GM12878 (cell line): ENCODE measurements around the gene DEFB126. TPM values are rescaled to one million over a fixed set of nuclear protein-coding genes. Genes with fewer than 3 reads are reported as not detected.
"Not testable (repeated sequence)": the region's sequence is repeated elsewhere in the genome, so short reads cannot be mapped to it uniquely, and the experiment has no call there.

Experiments used
- ATAC-seq: fragments of 200-7000 bp; cut with Tn5 transposase; 3 replicates; pipeline ENCODE4 v1.9.1; 2020; ENCODE audit warnings: mild to moderate bottlenecking, moderate library complexity
- BruUV-seq: library from RNA; stranded (reverse); fragments of 400-500 nt; replicated peaks from 2 replicates; lab custom pipeline; 2021; lab: Mats Ljungman, UMichigan
- CTCF ChIA-PET: fragments of 300-600 bp; sonication (Branson Sonifier 250); formaldehyde crosslinking; extraction: SDS; loops from one replicate; lab custom pipeline; 2021; ENCODE audit warnings: inconsistent platforms; lab: Yijun Ruan, JAX
- POLR2A ChIA-PET: fragments of 350-600 bp; formaldehyde crosslinking; extraction: SDS; loops from one replicate; lab custom pipeline; 2021; ENCODE audit warnings: inconsistent platforms; lab: Charles Lee
- RAD21 ChIA-PET: fragments of 300-600 bp; sonication (Branson Sonifier 250); formaldehyde crosslinking; loops from one replicate; lab custom pipeline; 2023; ENCODE audit warnings: antibody characterized with exemption; ENCODE audit not compliant: unreplicated experiment; lab: Charles Lee
- SMC1A ChIA-PET: fragments of 300-600 bp; sonication (Branson Sonifier 250); formaldehyde crosslinking; loops from one replicate; lab custom pipeline; 2023; ENCODE audit not compliant: unreplicated experiment, uncharacterized antibody; lab: Charles Lee
- DNase-seq: peaks from one replicate; pipeline ENCODE4 v3.0.0-alpha.2; 2011; ENCODE audit warnings: low read depth, low spot score
- FAIRE-seq: peaks from 3 replicates; lab custom pipeline; 2011; peaks lifted over from hg19 to GRCh38; lab: Jason Lieb, UNC
- H2AFZ ChIP-seq: 2 replicates; pipeline ENCODE4 v1.6.0; 2011; ENCODE audit warnings: low read depth, low read length, control low read depth; ENCODE audit not compliant: control insufficient read depth
- H3K27ac ChIP-seq: 2 replicates; pipeline ENCODE4 v1.5.1; 2011; ENCODE audit warnings: control low read depth; ENCODE audit not compliant: control insufficient read depth, insufficient read depth
- H3K27me3 ChIP-seq, 2 experiments: replicated peaks in 1 of 2; 2 replicates each; pipeline versions ENCODE4 v1.6.0 to v1.6.1; 2011; ENCODE audit warnings: low read length in 1 of 2; ENCODE audit not compliant: control insufficient read depth in 2 of 2, insufficient read depth in 2 of 2
- H3K36me3 ChIP-seq, 2 experiments: 2 replicates each; pipeline ENCODE4 v1.5.1; 2011; ENCODE audit warnings: low read length in 1 of 2; ENCODE audit not compliant: control insufficient read depth in 2 of 2, insufficient read depth in 2 of 2
- H3K4me1 ChIP-seq: 2 replicates; pipeline ENCODE4 v1.6.1; 2011; ENCODE audit warnings: mild to moderate bottlenecking, low read length, moderate library complexity, mixed read lengths; ENCODE audit not compliant: control insufficient read depth, insufficient read depth
- H3K4me2 ChIP-seq: 2 replicates; pipeline ENCODE4 v1.6.0; 2011; ENCODE audit warnings: control low read depth; ENCODE audit not compliant: control insufficient read depth, insufficient read depth
- H3K4me3 ChIP-seq: fragments of 200-600 bp; sonication (generic); 2 replicates; pipeline ENCODE4 v1.5.1; 2016
- H3K79me2 ChIP-seq: 2 replicates; pipeline ENCODE4 v1.6.0; 2011; ENCODE audit warnings: low read length; ENCODE audit not compliant: control insufficient read depth, insufficient read depth
- H3K9ac ChIP-seq: 2 replicates; pipeline ENCODE4 v1.8.0; 2011; ENCODE audit warnings: low read length, control low read depth, mixed read lengths; ENCODE audit not compliant: control insufficient read depth, insufficient read depth
- H3K9me3 ChIP-seq: replicated peaks from 3 replicates; pipeline ENCODE4 v1.5.1; 2011; ENCODE audit warnings: mild to moderate bottlenecking, low read length; ENCODE audit not compliant: control insufficient read depth, insufficient read depth
- H4K20me1 ChIP-seq: 2 replicates; pipeline ENCODE4 v1.6.0; 2011; ENCODE audit not compliant: control insufficient read depth, insufficient read depth
- ESRRA ChIP-seq: IDR thresholded peaks from 2 replicates; pipeline ENCODE4 v1.6.1; 2012; ENCODE audit warnings: mild to moderate bottlenecking, low read length, improper control_type of control experiment
- HDAC6 ChIP-seq: fragments of 200-600 bp; sonication (generic); IDR thresholded peaks from one replicate; pipeline ENCODE4 v1.8.0; 2017; ENCODE audit warnings: antibody characterized with exemption; ENCODE audit not compliant: unreplicated experiment
- IKZF1 ChIP-seq: fragments of 450-650 bp; conservative IDR thresholded peaks from 2 replicates; pipeline ENCODE4 v1.6.1; 2017; ENCODE audit warnings: antibody characterized with exemption, mild to moderate bottlenecking
- NFIC ChIP-seq: IDR thresholded peaks from 2 replicates; pipeline ENCODE4 v1.6.1; 2012; ENCODE audit warnings: low read depth, mild to moderate bottlenecking, inconsistent platforms, low read length, moderate library complexity
- NR2C1 ChIP-seq: fragments of 450-650 bp; IDR thresholded peaks from 2 replicates; pipeline ENCODE4 v1.6.1; 2017; ENCODE audit warnings: antibody characterized with exemption, mild to moderate bottlenecking, moderate library complexity
- POLR2A ChIP-seq: IDR thresholded peaks from 2 replicates; pipeline ENCODE4 v1.6.1; 2011; ENCODE audit warnings: low read depth, mild to moderate bottlenecking, low read length
- POLR2AphosphoS2 ChIP-seq: IDR thresholded peaks from 2 replicates; pipeline ENCODE4 v1.6.1; 2011; ENCODE audit warnings: low read depth, mild to moderate bottlenecking, low read length, improper control_type of control experiment, moderate library complexity
- RELA ChIP-seq: fragments of 450-650 bp; IDR thresholded peaks from 2 replicates; pipeline ENCODE4 v1.8.0; 2014; ENCODE audit warnings: borderline replicate concordance; ENCODE audit not compliant: partially characterized antibody
- TARDBP ChIP-seq: IDR thresholded peaks from 2 replicates; pipeline ENCODE4 v1.6.1; 2016; ENCODE audit warnings: borderline replicate concordance
- TCF7 ChIP-seq: IDR thresholded peaks from 2 replicates; pipeline ENCODE4 v1.6.1; 2014; ENCODE audit warnings: antibody characterized with exemption, borderline replicate concordance
- YY1 ChIP-seq: IDR thresholded peaks from 2 replicates; pipeline ENCODE4 v1.6.1; 2011; ENCODE audit warnings: low read depth, mild to moderate bottlenecking, low read length
- ZNF207 ChIP-seq: fragments of 450-650 bp; IDR thresholded peaks from 2 replicates; pipeline ENCODE4 v1.6.1; 2014; ENCODE audit warnings: antibody characterized with exemption, mild to moderate bottlenecking, borderline replicate concordance
- WGBS: methylation state at CpG from one replicate; pipeline ENCODE4 v1.1.6; 2016; ENCODE audit warnings: low lambda C conversion rate; ENCODE audit not compliant: insufficient replicate concordance, insufficient coverage; ENCODE audit errors: missing lambda C conversion rate; 5-methylcytosine and 5-hydroxymethylcytosine counted together
- in situ Hi-C: fragments of 300-500 bp; cut with MboI; formaldehyde crosslinking; loops from 9 replicates; pipeline ENCODE4 v1.14.3; 2018; ENCODE audit warnings: mixed read lengths
- intact Hi-C: fragments of 100-400 bp; cut with micrococcal nuclease; formaldehyde crosslinking; loops from one replicate; pipeline ENCODE4 v1.14.2; 2022; ENCODE audit not compliant: unreplicated experiment
- polyA plus RNA-seq, 11 experiments: library from polyadenylated mRNA; depleted of rRNA in 4 of 11; unstranded in 6 of 11; stranded (reverse) in 5 of 11; fragments of >200 nt; fragmentation: Nextera tagmentation in 4 of 11; fragmentation: Illumina TruSeq in 1 of 11; extraction: Ambion mirVana in 4 of 11; extraction: Trizol in 1 of 11; gene quantifications; 1 replicate in 1 of 11; 2 replicates in 10 of 11; pipeline versions ENCODE4 v1.2.1 to v1.2.3, GENCODE V29; 2011 to 2016; ENCODE audit warnings: inconsistent platforms in 2 of 11, missing spikeins in 2 of 11, low read depth in 1 of 11
- total RNA-seq, 4 experiments: library from RNA; depleted of rRNA in 3 of 4; stranded (reverse); fragments of >200 nt in 3 of 4; fragmentation: Illumina TruSeq in 1 of 4; extraction: Trizol in 1 of 4; gene quantifications; 2 replicates each; pipeline versions ENCODE4 v1.2.1 to v1.2.3, GENCODE V29; 2013 to 2021
- TF ChIP-seq, protein P1 (sequence below): fragments of 450-650 bp; IDR thresholded peaks from 2 replicates; pipeline ENCODE4 v1.6.1; 2017; ENCODE audit warnings: low read depth, mild to moderate bottlenecking, moderate library complexity
- TF ChIP-seq, protein P2 (sequence below): IDR thresholded peaks from 2 replicates; pipeline ENCODE4 v1.6.1; 2012; ENCODE audit warnings: mild to moderate bottlenecking, low read depth, low read length

The DEFB126 gene
- total and polyA plus RNA-seq, 10 of the 15 experiments (the other 5 are each of a cell fraction or from before 2014, with no cell fraction given): not detected

GRCh38 chr20:95215-95614, 47.2 kb upstream of the DEFB126 start (continued):
- no peak for TF ChIP-seq TARDBP

DNA sequence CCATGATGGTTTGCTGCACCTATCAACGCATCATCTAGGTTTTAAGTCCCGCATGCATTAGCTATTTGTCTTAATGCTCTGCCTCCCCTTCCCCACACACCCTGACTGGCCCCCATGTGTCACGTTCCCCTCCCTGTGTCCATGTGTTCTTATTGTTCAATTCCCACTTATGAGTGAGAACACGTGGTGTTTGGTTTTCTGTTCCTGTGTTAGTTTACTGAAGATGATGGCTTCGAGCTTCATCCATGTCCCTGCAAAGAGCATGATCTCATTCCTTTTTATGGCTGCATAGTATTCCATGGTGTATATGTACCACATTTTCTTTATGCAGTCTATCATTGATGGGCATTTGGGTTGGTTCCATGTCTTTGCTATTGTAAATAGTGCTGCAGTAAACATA, 44.7 kb upstream of the DEFB126 start:
- DNase-seq, FAIRE-seq, intact Hi-C loops, H3K27me3 ChIP-seq, H3K4me1 ChIP-seq, BruUV-seq, H3K9me3 ChIP-seq, POLR2A ChIA-PET, H4K20me1 ChIP-seq, in situ Hi-C loops, H3K4me3 ChIP-seq, H3K79me2 ChIP-seq, H3K27ac ChIP-seq, ATAC-seq, CTCF ChIA-PET, H3K36me3 ChIP-seq, RAD21 ChIA-PET, H3K4me2 ChIP-seq, H2AFZ ChIP-seq, H3K9ac ChIP-seq, SMC1A ChIA-PET: not testable (repeated sequence)
- WGBS: 26% methylated on average over 5 of the region's 5 CpGs

- intact Hi-C loops: no loop called here
- ATAC-seq: no peak
- TF ChIP-seq NR2C1 (no peak), ESRRA (no peak), HDAC6 (no peak), IKZF1 (no peak), POLR2AphosphoS2 (no peak), ZNF207 (no peak), RELA (no peak), YY1 (no peak), TCF7 (no peak), NFIC (no peak), POLR2A (no peak)
- TF ChIP-seq, protein P1, sequence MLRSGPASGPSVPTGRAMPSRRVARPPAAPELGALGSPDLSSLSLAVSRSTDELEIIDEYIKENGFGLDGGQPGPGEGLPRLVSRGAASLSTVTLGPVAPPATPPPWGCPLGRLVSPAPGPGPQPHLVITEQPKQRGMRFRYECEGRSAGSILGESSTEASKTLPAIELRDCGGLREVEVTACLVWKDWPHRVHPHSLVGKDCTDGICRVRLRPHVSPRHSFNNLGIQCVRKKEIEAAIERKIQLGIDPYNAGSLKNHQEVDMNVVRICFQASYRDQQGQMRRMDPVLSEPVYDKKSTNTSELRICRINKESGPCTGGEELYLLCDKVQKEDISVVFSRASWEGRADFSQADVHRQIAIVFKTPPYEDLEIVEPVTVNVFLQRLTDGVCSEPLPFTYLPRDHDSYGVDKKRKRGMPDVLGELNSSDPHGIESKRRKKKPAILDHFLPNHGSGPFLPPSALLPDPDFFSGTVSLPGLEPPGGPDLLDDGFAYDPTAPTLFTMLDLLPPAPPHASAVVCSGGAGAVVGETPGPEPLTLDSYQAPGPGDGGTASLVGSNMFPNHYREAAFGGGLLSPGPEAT: no peak
- TF ChIP-seq, protein P2, sequence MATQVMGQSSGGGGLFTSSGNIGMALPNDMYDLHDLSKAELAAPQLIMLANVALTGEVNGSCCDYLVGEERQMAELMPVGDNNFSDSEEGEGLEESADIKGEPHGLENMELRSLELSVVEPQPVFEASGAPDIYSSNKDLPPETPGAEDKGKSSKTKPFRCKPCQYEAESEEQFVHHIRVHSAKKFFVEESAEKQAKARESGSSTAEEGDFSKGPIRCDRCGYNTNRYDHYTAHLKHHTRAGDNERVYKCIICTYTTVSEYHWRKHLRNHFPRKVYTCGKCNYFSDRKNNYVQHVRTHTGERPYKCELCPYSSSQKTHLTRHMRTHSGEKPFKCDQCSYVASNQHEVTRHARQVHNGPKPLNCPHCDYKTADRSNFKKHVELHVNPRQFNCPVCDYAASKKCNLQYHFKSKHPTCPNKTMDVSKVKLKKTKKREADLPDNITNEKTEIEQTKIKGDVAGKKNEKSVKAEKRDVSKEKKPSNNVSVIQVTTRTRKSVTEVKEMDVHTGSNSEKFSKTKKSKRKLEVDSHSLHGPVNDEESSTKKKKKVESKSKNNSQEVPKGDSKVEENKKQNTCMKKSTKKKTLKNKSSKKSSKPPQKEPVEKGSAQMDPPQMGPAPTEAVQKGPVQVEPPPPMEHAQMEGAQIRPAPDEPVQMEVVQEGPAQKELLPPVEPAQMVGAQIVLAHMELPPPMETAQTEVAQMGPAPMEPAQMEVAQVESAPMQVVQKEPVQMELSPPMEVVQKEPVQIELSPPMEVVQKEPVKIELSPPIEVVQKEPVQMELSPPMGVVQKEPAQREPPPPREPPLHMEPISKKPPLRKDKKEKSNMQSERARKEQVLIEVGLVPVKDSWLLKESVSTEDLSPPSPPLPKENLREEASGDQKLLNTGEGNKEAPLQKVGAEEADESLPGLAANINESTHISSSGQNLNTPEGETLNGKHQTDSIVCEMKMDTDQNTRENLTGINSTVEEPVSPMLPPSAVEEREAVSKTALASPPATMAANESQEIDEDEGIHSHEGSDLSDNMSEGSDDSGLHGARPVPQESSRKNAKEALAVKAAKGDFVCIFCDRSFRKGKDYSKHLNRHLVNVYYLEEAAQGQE: no peak
These were observed 40.4 kb upstream of the DEFB126 start for GRCh38 chr20:101975-102374.

More at GRCh38 chr20:101975-102374, 40.4 kb upstream of the DEFB126 start:
- no peaks in the 10 kb centered on the region for H4K20me1 ChIP-seq
- no peaks in the 10 kb centered on the region for H3K4me1 ChIP-seq
- DNase-seq: no peak
- no peak overlapping the region for H3K4me2 ChIP-seq
- H3K4me3 ChIP-seq: no peak overlapping the region
- H3K79me2 ChIP-seq: no peaks in the 10 kb centered on the region
- no peak overlapping the region for H2AFZ ChIP-seq
- ChIA-PET CTCF (no interaction called here), RAD21 (no interaction called here), SMC1A (no interaction called here), POLR2A (no interaction called here)
- H3K9ac ChIP-seq: no peak overlapping the region
- no peaks in the 10 kb centered on the region for H3K27me3 ChIP-seq
- no peaks in the 10 kb centered on the region for H3K36me3 ChIP-seq
- H3K27ac ChIP-seq: no peak overlapping the region
- no peaks in the 10 kb centered on the region for H3K9me3 ChIP-seq
- BruUV-seq: no TSS peak
- in situ Hi-C loops: no loop called here
- FAIRE-seq: no peak
